OCI-LY1 (cell line): Measurements from ENCODE around the gene CDKN1C.

Experiments
- EZH2 ChIP-seq: fragments of 200-600 bp; sonication (generic), shearing (Covaris generic); IDR thresholded peaks from 2 replicates; pipeline ENCODE4 v1.8.0; 2017; ENCODE audit warnings: borderline replicate concordance, mixed run types, mild to moderate bottlenecking, antibody characterized with exemption, low read length, moderate library complexity, mixed read lengths
- TF ChIP-seq, protein P1 (sequence below): fragments of 200-600 bp; sonication (generic), shearing (Covaris generic); IDR thresholded peaks from 2 replicates; pipeline ENCODE4 v1.5.1; 2017; ENCODE audit warnings: mild to moderate bottlenecking, antibody characterized with exemption, low read length, moderate library complexity, mixed read lengths

DNA sequence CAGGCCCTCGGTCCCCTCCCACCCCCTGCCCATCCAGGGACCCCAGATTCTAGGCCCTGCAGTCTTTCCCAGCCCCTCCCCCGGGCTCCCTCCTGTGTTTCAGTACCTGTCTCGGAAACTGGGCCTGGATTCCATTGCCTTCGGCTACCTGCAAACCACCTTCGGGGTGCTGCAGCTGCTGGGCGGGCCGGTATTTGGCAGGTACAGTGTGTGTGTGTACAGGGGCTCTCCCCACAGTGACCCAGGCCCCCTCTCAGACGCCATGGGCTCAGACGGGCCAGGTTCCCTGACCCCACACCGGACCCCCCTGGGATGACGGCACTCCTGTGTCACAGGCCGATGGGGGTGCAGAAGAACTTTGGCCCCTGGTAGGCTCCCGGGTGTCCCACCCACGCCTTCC is 22.6 kb upstream of the CDKN1C start:
- TF ChIP-seq, protein P1, sequence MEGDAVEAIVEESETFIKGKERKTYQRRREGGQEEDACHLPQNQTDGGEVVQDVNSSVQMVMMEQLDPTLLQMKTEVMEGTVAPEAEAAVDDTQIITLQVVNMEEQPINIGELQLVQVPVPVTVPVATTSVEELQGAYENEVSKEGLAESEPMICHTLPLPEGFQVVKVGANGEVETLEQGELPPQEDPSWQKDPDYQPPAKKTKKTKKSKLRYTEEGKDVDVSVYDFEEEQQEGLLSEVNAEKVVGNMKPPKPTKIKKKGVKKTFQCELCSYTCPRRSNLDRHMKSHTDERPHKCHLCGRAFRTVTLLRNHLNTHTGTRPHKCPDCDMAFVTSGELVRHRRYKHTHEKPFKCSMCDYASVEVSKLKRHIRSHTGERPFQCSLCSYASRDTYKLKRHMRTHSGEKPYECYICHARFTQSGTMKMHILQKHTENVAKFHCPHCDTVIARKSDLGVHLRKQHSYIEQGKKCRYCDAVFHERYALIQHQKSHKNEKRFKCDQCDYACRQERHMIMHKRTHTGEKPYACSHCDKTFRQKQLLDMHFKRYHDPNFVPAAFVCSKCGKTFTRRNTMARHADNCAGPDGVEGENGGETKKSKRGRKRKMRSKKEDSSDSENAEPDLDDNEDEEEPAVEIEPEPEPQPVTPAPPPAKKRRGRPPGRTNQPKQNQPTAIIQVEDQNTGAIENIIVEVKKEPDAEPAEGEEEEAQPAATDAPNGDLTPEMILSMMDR: no peak
- no peak for TF ChIP-seq EZH2
